Neuronal stem cell (in vitro differentiated cells): ENCODE data around the gene RGS6.

Source experiments
- DNase-seq: peaks from one replicate; pipeline ENCODE4 v3.0.0-alpha.2; 2013; ENCODE audit warnings: low spot score
- H2AFZ ChIP-seq: one replicate; pipeline ENCODE4 v1.6.1; 2013; ENCODE audit warnings: mild to moderate bottlenecking, low read length, inconsistent platforms
- H2AK5ac ChIP-seq: 2 replicates; pipeline ENCODE4 v1.6.1; 2013; ENCODE audit warnings: low read depth, mild to moderate bottlenecking, inconsistent platforms, low read length, moderate library complexity, mixed read lengths
- H2BK120ac ChIP-seq: 2 replicates; pipeline ENCODE4 v1.6.1; 2013; ENCODE audit warnings: low read depth, mild to moderate bottlenecking, inconsistent platforms, low read length, moderate library complexity, mixed read lengths
- H2BK12ac ChIP-seq: one replicate; pipeline ENCODE4 v1.6.1; 2013; ENCODE audit warnings: low read length, inconsistent platforms
- H2BK15ac ChIP-seq: 2 replicates; pipeline ENCODE4 v1.6.1; 2013; ENCODE audit warnings: mild to moderate bottlenecking, low read length, inconsistent platforms, mixed read lengths
- H2BK5ac ChIP-seq: one replicate; pipeline ENCODE4 v1.6.1; 2013; ENCODE audit warnings: inconsistent platforms, mild to moderate bottlenecking, low read length, moderate library complexity
- H3K14ac ChIP-seq: one replicate; pipeline ENCODE4 v1.6.1; 2013; ENCODE audit warnings: low read length, inconsistent platforms
- H3K18ac ChIP-seq: 2 replicates; pipeline ENCODE4 v1.6.1; 2013; ENCODE audit warnings: low read length, inconsistent platforms
- H3K23ac ChIP-seq: 2 replicates; pipeline ENCODE4 v1.6.1; 2013; ENCODE audit warnings: low read depth, mild to moderate bottlenecking, mixed read lengths, low read length, inconsistent platforms; ENCODE audit not compliant: poor library complexity
- H3K27ac ChIP-seq: replicated peaks from 3 replicates; pipeline ENCODE4 v1.5.1; 2013; ENCODE audit warnings: low read length, inconsistent platforms
- H3K27me3 ChIP-seq, 3 experiments: 2 replicates each; pipeline ENCODE4 v1.6.1; 2013; ENCODE audit warnings: low read length in 3 of 3, mild to moderate bottlenecking in 2 of 3, inconsistent platforms in 1 of 3, low read depth in 1 of 3, mixed read lengths in 1 of 3, moderate library complexity in 1 of 3; ENCODE audit not compliant: control insufficient read depth in 3 of 3, insufficient read depth in 3 of 3
- H3K36me3 ChIP-seq, 2 donors: replicated peaks in 1 of 2; 2 replicates each; pipeline ENCODE4 v1.6.1; 2013; ENCODE audit warnings: low read length in 2 of 2; ENCODE audit not compliant: control insufficient read depth in 2 of 2, insufficient read depth in 2 of 2
- H3K4ac ChIP-seq: 2 replicates; pipeline ENCODE4 v1.6.1; 2013; ENCODE audit warnings: inconsistent platforms, mild to moderate bottlenecking, low read length, moderate library complexity
- H3K4me1 ChIP-seq, 2 donors: 1 replicate in 1 of 2; 2 replicates in 1 of 2; pipeline ENCODE4 v1.6.1; 2013; ENCODE audit warnings: low read length in 2 of 2, low read depth in 1 of 2; ENCODE audit not compliant: control insufficient read depth in 2 of 2, insufficient read depth in 1 of 2
- H3K4me2 ChIP-seq: one replicate; pipeline ENCODE4 v1.6.1; 2013; ENCODE audit warnings: mild to moderate bottlenecking, low read length, inconsistent platforms; ENCODE audit not compliant: insufficient read depth, poor library complexity, severe bottlenecking
- H3K4me3 ChIP-seq, 2 donors: 2 replicates each; pipeline ENCODE4 v1.5.1; 2013; ENCODE audit warnings: low read length in 2 of 2, mild to moderate bottlenecking in 2 of 2, inconsistent platforms in 1 of 2, moderate library complexity in 1 of 2
- H3K79me1 ChIP-seq: one replicate; pipeline ENCODE4 v1.6.1; 2013; ENCODE audit warnings: low read depth, mild to moderate bottlenecking, inconsistent platforms, low read length, moderate library complexity
- H3K9ac ChIP-seq: one replicate; pipeline ENCODE4 v1.6.1; 2013; ENCODE audit warnings: mild to moderate bottlenecking, low read depth, low read length, inconsistent platforms; ENCODE audit not compliant: poor library complexity
- H3K9me3 ChIP-seq, 2 donors: replicated peaks in 1 of 2; 2 replicates each; pipeline versions ENCODE3 to v1.6.1; 2013; ENCODE audit warnings: low read length in 2 of 2, mild to moderate bottlenecking in 2 of 2, inconsistent platforms in 1 of 2, low read depth in 1 of 2, mixed read lengths in 1 of 2, moderate library complexity in 1 of 2; ENCODE audit not compliant: control insufficient read depth in 2 of 2, insufficient read depth in 1 of 2
- H4K8ac ChIP-seq: one replicate; pipeline ENCODE4 v1.6.1; 2013; ENCODE audit warnings: low read depth, mild to moderate bottlenecking, inconsistent platforms, low read length, moderate library complexity
- H4K91ac ChIP-seq: one replicate; pipeline ENCODE4 v1.6.1; 2013; ENCODE audit warnings: low read length, low read depth, mild to moderate bottlenecking, inconsistent platforms; ENCODE audit not compliant: poor library complexity
- WGBS, 2 donors: extraction: QIAGEN DNeasy Blood & Tissue Kit; methylation state at CpG; one replicate each; pipeline ENCODE4 v1.1.7; 2013; ENCODE audit warnings: missing lambda C conversion rate in 2 of 2, mixed read lengths in 1 of 2; ENCODE audit not compliant: insufficient read length in 2 of 2, insufficient replicate concordance in 1 of 2; ENCODE audit errors: extremely low coverage in 2 of 2; 5-methylcytosine and 5-hydroxymethylcytosine counted together

Gene RGS6

GRCh38 chr14:72222046-72222445, 289.8 kb downstream of the RGS6 start:
- Histone ChIP-seq H4K91ac (no peak overlapping the region), H3K18ac (no peak overlapping the region), H2BK15ac (no peak overlapping the region), H3K79me1 (no peaks in the 10 kb centered on the region), H3K27ac (no peak overlapping the region), H3K23ac (no peak overlapping the region), H3K4me3 (no peak overlapping the region), H3K14ac (no peak overlapping the region), H3K36me3 (no peaks in the 10 kb centered on the region), H2AK5ac (no peak overlapping the region), H3K9me3 (peaks cover 2 to 5% of the 10 kb centered on the region in 2 donors), H2BK12ac (no peak overlapping the region), H2BK5ac (no peak overlapping the region), H4K8ac (no peak overlapping the region), H3K4me2 (no peak overlapping the region), H2BK120ac (no peak overlapping the region), H3K4me1 (no peaks in the 10 kb centered on the region), H3K4ac (no peak overlapping the region), H2AFZ (no peak overlapping the region), H3K27me3 (no peaks in the 10 kb centered on the region), H3K9ac (no peak overlapping the region)
- no CpG with 5 or more reads among the region's 1 CpG for WGBS, 2 donors
- no peak for DNase-seq

- Histone ChIP-seq H3K14ac (no peak overlapping the region), H2AFZ (no peak overlapping the region), H3K4me2 (no peak overlapping the region), H2BK120ac (no peak overlapping the region), H3K4me1 (no peaks in the 10 kb centered on the region), H2AK5ac (no peak overlapping the region), H3K27me3 (no peaks in the 10 kb centered on the region), H3K27ac (no peak overlapping the region), H2BK5ac (no peak overlapping the region), H4K91ac (no peak overlapping the region), H3K79me1 (no peaks in the 10 kb centered on the region), H3K18ac (no peak overlapping the region), H3K9ac (no peak overlapping the region), H3K36me3 (no peaks in the 10 kb centered on the region), H3K9me3 (peaks cover 0 to 2% of the 10 kb centered on the region in 2 donors), H2BK12ac (no peak overlapping the region), H3K4ac (no peak overlapping the region), H2BK15ac (no peak overlapping the region), H4K8ac (peak overlapping the region; percentile 52), H3K23ac (no peak overlapping the region), H3K4me3 (no peak overlapping the region)
- no CpG with 5 or more reads among the region's 22 CpGs for WGBS, 2 donors
- no peak for DNase-seq
Measured at GRCh38 chr14:72236629-72237028, 304.4 kb downstream of the RGS6 start.

DNA sequence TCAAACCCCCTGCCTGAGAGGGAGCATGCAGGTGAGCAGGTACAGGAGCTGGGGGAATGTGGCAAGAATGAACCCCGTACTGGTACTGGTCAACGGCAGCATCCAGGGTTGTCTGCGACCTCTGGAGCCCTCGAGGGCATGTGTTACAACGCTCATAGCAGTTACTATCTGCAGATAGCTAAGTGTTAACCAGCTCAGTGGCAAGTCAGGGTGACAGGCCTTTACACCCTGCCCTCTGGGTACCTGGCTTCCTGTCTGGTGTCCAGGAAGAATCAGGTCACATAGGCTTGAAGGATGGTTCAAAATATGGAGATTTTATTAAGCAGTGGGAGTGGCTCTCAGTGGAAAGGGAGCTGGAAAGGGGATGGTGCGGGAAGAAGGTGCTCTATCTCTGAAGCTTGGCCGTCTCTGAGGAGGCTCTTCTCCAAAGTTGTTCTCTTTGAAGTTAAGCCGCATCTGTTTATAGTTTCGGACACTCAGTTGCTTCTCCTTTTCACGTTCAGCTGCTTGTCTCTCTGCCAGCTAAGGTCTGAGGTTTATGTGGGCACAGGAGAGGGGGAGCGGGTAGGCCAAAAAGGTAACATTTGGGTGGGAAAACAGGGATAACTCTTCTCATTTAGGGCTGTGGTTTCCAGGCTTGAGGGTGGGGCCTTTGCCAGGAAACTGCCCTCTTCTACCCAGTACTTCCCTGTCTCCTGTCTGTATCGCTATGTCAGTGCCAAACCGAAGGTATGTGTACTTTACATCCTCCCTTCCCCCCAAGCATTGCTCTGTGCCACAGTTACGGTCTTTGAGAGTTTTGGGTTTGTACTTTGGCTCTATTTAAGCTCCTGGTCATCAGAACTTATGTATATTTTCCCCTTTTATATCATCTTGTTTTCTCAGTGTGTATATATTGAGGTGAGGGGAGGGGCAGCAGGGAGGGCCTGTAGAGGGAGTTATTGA, 305.8 kb downstream of the RGS6 start:
- H2BK12ac ChIP-seq = no peak overlapping the region
- H3K14ac ChIP-seq = no peak overlapping the region
- H2AFZ ChIP-seq = no peak overlapping the region
- H3K9me3 ChIP-seq = no peaks in the 10 kb centered on the region
- no peaks in the 10 kb centered on the region for H3K27me3 ChIP-seq
- DNase-seq = no peak
- H3K79me1 ChIP-seq = no peaks in the 10 kb centered on the region
- H3K4me2 ChIP-seq = no peak overlapping the region
- H3K18ac ChIP-seq = no peak overlapping the region
- H2BK15ac ChIP-seq = no peak overlapping the region
- H3K4me1 ChIP-seq = no peaks in the 10 kb centered on the region
- H4K8ac ChIP-seq = no peak overlapping the region
- H3K9ac ChIP-seq = no peak overlapping the region
- H3K27ac ChIP-seq = no peak overlapping the region
- H2BK5ac ChIP-seq = no peak overlapping the region
- H4K91ac ChIP-seq = no peak overlapping the region
- no peak overlapping the region for H3K4ac ChIP-seq
- H2AK5ac ChIP-seq = no peak overlapping the region
- no peak overlapping the region for H2BK120ac ChIP-seq
- WGBS, 2 donors = no CpG with 5 or more reads among the region's 14 CpGs
- H3K4me3 ChIP-seq = no peak overlapping the region
- H3K36me3 ChIP-seq = no peaks in the 10 kb centered on the region
- no peak overlapping the region for H3K23ac ChIP-seq
